Measurements from ENCODE around the gene SPECC1.
"Not testable (repeated sequence)": the region's sequence is repeated elsewhere in the genome, so short reads cannot be mapped to it uniquely, and the experiment has no call there.

SPECC1 gene

GRCh38 chr17:20246692-20247091 lies 237.5 kb downstream of the SPECC1 start:
- no peak for DNase-seq

DNA sequence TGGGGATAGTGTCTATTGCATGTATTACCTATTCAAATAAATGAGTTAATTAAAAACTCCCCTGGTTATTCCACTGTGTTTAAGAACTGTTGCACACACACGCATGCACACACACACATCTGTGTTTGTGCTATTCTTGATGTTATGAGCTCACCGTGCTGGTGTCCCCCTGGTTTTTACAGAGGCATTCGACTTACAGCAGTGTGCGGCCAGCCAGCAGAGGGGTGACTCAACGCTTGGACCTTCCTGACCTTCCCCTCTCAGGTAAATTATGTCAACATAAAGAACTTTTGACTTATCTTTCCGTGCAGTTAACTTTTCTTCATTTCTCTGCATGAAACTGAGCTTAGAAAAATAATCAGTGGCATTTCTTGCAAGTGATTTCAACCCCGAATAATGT lies 244.2 kb downstream of the SPECC1 start:
- no peak for DNase-seq

DNA sequence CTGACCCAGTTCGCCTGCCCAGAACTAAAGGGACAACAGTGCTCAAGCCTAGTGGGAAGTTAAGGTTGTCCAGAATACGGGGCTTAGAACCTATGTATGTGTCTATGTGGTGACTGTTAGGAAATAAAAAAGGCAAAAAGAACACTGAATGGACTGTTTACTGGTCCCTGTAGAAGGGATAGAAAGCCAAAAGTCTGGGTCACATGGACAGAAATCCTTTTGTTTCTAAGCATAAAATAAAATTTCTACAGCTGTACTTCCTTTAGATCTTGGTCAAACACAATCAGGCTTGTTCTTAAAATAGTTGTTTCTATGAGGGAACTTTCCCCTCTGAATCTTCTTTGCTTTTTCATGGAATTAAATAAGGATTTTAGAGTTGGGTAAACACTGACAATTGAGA lies 245.4 kb downstream of the SPECC1 start:
- DNase-seq: no peak

DNA sequence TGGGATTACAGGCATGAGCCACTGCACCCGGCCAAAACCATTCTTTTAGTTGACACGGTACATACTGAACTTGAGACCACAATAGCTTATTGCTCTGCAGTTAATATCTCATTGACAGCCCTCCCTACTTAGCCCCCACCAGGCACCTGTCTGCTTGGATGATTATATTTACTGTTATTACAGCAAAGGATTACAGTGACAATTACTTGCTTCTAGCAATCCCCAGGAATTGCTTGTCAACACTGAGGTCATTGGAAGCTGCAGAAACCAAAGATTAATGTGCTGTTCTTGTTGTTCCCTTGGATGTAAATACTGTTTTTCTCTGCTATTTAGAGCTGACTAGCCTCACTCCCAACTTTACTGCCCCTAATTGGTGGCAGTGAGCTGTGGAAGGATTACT lies 247.0 kb downstream of the SPECC1 start:
- DNase-seq: no peak

DNA sequence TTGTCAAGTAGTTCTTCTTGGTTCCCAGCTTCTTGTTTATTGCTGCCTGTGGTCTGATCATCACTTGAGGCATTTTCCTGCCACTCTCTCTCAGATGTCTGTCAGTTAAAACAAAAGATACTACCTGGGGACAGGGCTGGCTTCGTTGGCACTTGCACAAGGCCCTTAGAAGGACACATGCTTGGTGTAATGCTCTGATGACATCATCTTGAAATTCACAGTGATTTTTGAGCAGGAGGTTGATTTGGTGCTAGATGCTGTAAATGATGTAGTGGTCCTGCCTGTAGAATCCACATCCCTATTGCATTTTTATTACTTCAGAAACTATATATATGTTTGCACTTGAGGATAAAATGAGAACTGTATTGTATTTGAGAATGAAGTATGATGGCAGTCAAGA lies 247.8 kb downstream of the SPECC1 start:
- no peak for DNase-seq

DNA sequence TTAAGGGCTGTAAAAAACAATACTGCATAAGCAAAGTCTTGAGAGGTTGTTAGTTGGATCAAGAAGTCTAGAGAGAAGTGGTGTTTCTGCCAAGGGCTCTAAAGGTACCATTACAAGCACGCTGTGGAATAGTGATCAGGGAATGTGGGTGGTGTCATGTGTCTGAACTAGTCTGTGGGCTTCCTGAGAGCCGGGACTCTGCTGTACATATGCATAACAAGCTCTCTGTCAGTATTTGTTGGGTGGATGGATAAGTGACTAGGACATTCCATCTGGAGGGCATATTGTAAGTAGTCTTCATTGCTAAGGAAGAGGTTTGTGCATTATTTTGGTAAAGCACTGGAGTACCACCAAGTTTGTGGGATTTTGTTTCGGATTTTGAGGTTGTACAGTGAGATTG lies 248.6 kb downstream of the SPECC1 start:
- DNase-seq: no peak

DNA sequence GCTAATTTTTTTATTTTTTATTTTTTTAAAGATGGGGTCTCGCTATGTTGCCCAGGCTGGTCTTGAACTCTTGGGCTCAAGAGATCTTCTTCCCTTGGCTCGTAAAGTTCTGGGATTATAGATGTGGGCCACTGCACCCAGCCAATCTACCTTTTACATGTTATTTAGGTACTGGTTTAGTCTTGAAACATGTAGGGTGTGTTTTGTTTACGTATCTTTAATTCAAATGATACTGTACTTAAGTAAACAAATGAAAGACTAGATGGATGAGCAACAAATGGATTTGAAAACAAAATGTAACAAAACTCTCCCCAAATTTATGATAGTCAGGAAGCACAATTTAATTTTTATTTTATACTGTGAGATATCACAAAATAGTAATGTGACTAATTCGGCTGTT lies 250.5 kb downstream of the SPECC1 start:
- no peak for DNase-seq

DNA sequence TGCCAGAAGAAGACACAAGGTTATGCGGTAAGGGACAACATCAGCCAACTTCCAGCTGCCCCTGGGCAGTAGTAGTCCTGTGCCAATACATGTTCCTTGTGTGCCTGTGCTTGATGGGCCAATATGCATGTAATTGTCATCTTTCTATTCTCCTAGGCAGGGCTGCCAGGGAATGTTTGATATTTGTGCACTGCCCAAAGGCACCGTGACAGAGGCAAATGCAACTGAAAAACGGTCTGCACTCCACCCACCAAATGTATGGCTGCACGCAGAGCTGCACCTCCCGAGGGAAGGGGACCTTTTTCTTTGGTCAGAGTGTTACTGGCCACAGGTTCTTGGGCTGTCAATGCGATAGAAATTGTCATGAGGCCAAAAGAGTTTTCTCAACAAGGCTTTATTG lies 251.1 kb downstream of the SPECC1 start:
- DNase-seq: no peak

DNA sequence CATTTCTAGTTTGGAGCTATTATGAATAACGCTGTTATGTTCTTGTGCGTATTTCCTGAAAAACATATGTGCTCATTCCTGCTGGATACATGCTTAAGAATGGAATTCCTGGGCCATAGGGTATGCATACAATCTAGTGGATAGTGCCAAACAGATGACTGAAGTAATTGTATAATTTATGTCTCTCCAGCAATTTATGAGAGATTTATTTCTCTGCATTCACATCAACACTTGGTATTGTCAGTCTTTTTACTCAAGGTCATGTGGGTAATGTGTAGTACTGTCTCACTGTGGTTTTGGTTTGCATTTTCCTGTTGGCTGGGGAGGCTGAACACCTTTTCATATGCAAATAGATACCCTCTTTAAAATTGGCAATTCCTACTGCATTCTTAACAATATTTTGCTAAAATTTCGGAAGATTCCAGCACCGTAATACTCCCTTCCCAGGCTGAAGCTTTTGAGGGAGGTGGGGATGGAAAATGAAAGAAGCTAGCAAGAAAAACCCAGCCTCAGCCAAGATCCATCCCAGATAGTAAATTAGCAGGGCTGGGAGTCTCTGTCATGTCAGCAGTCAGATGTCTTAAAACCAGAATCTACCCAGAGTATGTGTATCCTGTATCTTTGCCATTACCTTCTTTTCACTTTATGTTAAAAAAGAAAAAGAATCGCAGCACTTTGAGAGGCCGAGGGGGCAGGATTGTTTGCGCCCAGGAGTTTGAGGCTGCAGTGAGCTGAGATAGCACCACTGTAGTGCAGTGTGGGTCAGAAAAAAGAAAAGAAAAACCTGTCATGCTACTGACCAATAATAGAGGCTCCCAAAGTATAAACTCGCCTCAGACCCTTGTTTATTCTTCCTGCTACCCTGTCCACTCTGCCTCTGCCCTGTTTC lies 253.3 kb downstream of the SPECC1 start:
- DNase-seq: no peak

DNA sequence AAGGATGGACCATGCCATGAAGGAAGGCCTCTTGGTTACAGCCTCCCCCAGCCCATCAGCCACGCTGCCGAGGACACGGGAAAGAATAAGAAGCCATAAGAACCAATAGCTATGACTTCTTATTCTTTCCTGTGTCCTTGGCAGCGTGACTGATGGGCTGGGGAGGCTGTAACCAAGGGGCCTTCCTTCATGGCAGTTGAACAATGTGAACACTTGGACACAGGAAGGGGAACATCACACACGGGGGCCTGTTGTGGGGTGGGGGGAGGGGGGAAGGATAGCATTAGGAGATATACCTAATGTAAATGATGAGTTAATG lies 253.9 kb downstream of the SPECC1 start:
- not testable (repeated sequence) for DNase-seq

DNA sequence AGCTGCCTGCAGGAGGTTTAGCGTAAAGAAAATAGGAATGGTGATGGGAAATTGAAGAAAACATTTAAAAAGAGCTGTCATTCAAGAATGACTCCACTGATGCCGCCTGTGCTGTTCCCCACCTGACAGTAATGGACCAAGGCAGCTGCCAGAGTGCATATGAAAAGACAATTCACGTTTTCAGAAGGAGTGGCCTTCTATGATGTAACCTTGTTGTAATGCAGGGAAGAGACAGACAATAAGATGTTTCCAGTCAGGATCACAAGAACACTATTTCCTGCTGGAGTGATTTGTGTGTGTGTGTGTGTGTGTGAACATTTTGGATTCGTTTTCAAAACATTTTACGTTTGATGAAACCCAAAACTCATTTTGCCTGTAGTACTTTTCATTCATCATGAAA lies 254.4 kb downstream of the SPECC1 start:
- no peak for DNase-seq

DNA sequence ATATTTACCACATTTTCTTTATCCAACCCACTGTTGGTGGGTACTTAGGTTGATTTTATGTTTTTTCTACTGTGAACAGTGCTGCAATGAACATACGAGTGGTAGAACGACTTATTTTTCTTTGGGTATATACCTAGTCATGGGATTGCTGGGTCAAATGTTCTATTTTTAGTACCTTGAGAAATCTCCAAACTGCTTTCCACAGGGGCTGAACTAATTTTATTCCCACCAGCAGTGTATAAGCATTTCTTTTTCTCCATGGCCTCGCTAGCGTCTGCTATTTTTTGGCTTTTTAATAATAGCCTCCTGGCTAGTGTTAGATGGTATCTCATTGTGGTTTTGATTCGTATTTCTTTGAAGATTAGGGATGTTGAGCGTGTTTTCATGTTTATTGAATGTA lies 255.8 kb downstream of the SPECC1 start:
- no peak for DNase-seq

- no peak for DNase-seq
These were observed 257.8 kb downstream of the SPECC1 start for GRCh38 chr17:20266806-20267458.

- DNase-seq: peak; percentile 39
These were observed 258.3 kb downstream of the SPECC1 start for GRCh38 chr17:20267459-20267842.

DNA sequence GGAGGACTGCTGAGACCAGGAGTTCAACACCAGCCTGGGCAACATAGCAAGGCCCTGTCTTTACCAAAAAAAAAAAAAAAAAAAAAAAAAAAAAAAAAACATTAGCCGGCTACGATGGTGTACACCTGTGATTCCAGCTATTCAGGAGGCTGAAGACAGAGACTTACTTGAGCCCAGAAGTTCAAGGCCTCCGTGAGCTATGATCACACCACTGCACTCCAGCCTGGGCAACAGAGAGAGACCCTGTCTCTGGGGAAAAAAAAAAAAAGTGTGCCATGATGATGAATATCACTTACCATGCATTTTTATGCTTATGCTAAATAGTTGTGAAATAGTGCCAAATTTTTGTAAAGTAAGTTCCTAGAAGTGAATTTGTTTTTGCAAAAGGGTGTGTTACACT lies 261.2 kb downstream of the SPECC1 start:
- no peak for DNase-seq

DNA sequence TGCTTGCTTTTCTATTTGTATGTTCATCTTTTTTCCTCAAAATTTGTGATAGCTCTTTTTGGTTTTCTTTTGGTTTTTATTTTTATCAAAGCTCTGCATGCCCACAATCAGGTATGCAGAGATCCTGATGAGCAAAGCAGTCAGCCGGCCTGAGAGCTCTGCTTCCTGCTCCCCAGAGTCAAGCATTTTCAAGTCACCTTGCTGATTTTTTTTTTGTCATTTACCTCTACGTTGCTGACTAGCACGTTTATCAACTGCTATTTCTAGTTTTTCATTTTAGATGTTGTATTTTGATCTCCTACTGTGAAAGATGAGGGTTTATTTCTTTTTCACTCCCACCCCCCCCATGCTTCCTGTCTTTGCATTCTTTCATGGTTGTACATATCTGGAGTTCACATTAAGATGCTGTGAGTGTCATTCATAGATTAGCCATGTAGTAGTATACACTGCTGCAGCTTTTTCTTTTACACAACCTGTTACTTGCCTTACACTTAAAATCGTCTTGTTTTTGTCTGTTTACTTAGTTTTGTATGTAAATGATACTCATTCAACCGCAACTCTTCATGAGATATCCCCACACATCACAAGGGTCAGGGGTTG lies 262.0 kb downstream of the SPECC1 start:
- no peak for DNase-seq

- DNase-seq: no peak
These were observed 264.8 kb downstream of the SPECC1 start for GRCh38 chr17:20273741-20274500.

GRCh38 chr17:20275653-20276052 lies 266.5 kb downstream of the SPECC1 start:
- DNase-seq: no peak

GRCh38 chr17:20276421-20276820 lies 267.3 kb downstream of the SPECC1 start:
- DNase-seq: no peak

GRCh38 chr17:20278805-20279204 lies 269.6 kb downstream of the SPECC1 start:
- DNase-seq: no peak

DNA sequence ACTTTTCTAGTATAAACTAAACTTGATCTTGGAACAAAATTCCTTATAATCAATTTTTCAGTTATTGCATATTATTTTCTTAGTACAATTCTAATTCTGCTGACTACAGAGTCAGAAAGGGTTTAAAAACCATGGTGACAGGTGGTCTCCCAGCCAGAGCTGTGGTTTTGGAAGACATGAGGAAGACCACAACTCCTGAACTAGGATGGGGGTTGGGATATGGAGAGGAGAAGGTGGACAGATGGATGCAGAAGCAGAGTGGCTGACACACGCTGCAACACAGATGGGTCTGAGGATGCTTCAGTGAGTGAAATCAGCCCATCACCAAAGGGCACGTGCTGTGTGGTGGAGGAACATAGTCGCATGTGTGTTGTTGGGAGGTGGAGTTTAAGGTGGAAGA lies 270.5 kb downstream of the SPECC1 start:
- DNase-seq: no peak

DNA sequence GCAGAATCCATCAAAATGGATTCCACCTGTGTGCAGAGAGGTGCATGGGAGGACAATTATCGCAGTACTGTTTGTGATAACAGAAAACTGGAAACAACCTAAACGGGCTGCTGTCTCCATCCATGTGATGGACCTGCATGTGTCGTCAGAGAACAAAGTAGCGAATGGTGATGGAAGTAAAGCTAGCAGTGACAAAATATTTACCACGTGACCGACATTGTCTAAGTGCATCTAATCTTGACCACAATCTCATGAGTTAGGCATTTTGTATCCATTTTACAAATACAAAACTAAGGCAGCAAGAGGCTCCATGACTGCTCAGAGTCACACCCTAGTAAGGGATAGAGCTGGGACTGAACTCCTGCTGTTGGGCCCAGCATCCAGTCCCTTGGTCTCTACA lies 270.9 kb downstream of the SPECC1 start:
- DNase-seq: no peak

DNA sequence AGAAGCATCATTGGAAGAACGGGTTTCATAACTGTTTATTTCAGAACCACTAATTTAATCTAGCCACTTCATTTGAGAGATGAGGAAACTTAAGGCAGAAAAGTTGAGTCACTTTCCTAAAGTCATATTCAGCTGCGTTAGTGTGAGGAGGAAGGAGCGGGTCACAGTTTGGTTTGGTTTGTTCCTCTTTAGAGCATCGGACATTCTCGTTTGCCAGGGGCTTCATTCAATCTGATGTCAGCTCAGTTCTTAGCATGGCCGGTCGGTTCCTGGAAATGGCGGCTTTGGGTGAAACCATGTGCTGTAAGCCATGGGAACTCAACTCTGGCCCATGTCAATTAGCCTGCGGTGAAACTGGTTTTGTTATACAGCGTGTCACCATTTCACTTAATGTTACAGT lies 271.7 kb downstream of the SPECC1 start:
- DNase-seq: no peak

GRCh38 chr17:20281860-20282259 lies 272.7 kb downstream of the SPECC1 start:
- DNase-seq: no peak
